ENCODE measurements around the gene BUD31. TPM values are rescaled to one million over a fixed set of nuclear protein-coding genes. Genes with fewer than 3 reads are reported as not detected.

BUD31 gene
- total and polyA plus RNA-seq, 7 donors: 44.6 to 141 (median 89.8) TPM

DNA sequence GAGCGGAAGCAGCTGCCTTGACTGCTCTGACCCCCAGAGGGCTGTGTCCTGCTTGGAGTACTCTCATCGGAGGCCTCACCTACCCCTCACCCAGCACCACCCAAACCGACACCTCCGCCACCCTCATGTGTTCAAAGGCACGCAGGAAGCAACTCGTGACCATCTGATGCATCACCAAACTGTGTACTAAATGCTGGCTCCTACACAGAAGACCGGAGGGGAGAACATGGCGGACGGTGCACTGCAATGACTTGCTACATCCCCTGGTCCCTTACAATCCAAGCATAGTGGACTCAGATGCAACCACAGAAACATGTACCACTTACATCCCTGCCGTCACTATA lies 3.8 kb upstream of the BUD31 start:
- no peak for TF ChIP-seq POLR2AphosphoS5 (IDR thresholded peaks at IDR 0.05)
- TF ChIP-seq CTCF (IDR thresholded peaks at IDR 0.05): no peak
- no peak for TF ChIP-seq POLR2A (IDR thresholded peaks at IDR 0.05)
- TF ChIP-seq EP300 (IDR thresholded peaks at IDR 0.05): no peak
- Histone ChIP-seq H3K36me3 (peaks cover 8 to 48% (median 41%) of the 10 kb centered on the region in 4 donors), H3K4me1 (peaks cover 0 to 47% (median 43%) of the 10 kb centered on the region in 4 donors), H3K4me3 (no peak overlapping the region), H3K9me3 (no peaks in the 10 kb centered on the region), H3K27me3 (no peaks in the 10 kb centered on the region), H3K27ac (no peak overlapping the region)
- 95 to 97% methylated on average over 10 of the region's 10 CpGs for WGBS, 2 donors
- intact Hi-C loops (cut with DNase I): loop anchor here (5.0 kb wide), 1 partner anchor 1837 kb away; no protein-coding TSS in a partner anchor
- no peak for DNase-seq

DNA sequence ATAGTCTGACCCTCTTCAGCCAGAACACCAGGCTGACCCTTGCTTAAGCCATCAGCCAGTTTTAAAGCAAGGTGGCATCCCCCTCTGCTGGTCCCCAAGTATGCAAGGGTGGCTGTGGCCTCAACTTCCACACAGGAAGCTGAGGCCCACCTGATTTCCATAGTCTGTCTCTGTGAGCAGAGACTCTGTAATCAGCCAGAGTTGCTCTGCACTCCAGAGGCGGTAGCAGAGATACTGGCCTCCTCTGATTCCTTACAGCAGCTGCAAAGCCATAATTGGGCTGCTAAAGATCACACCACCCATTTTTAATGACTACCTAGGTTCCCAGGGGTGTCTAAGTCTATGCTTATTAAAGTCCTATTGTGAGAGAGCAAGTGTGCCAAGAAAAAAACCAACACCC lies 2.2 kb upstream of the BUD31 start:
- Histone ChIP-seq H3K4me3 (no peak overlapping the region), H3K36me3 (peaks cover 8 to 47% (median 35%) of the 10 kb centered on the region in 4 donors), H3K4me1 (peaks cover 0 to 58% (median 51%) of the 10 kb centered on the region in 4 donors), H3K27ac (peak overlapping the region in 1 of 4 donors; percentile 96), H3K27me3 (no peaks in the 10 kb centered on the region), H3K9me3 (no peaks in the 10 kb centered on the region)
- no peak for DNase-seq
- intact Hi-C loops (cut with DNase I): loop anchor here (5.0 kb wide), 1 partner anchor 1836 kb away; no protein-coding TSS in a partner anchor
- WGBS, 2 donors: 41 to 47% methylated on average over 1 of the region's 1 CpG
- no peak for TF ChIP-seq POLR2A (IDR thresholded peaks at IDR 0.05)
- no peak for TF ChIP-seq CTCF (IDR thresholded peaks at IDR 0.05)
- no peak for TF ChIP-seq POLR2AphosphoS5 (IDR thresholded peaks at IDR 0.05)
- TF ChIP-seq EP300 (IDR thresholded peaks at IDR 0.05): no peak

DNA sequence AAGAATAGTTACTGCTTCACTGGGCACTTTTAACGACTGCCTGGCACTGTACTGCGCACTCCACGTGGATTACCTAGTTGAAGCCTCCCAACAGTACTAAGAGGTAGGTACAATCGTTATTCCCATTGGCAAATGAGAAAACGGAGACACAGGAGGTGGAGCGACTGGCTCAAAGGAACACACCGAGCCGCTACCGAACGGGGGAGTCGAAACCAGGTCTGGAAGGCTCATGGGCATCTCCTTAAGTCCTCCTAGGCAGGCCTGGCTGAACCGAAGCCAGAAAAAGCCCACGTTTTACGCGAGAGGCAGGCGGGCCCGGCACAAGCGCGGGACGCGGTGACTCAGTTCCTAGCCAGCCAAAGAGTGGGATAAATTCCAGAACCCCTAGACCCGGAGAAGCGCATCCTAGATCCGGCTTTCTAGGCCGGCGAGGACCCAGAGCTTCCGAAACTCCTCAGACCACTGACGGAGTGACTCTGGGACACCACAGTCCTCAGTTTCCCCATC lies 844 bp upstream of the BUD31 start:
- 0 to 1% methylated on average over 28 of the region's 28 CpGs for WGBS, 2 donors
- no peaks in the 10 kb centered on the region for H3K27me3 ChIP-seq
- peak; percentile 86 for DNase-seq
- no peaks in the 10 kb centered on the region for H3K9me3 ChIP-seq
- peak overlapping the region; percentile 80 to 99 (median 96) for H3K4me3 ChIP-seq
- peak overlapping the region; percentile 95 to 99 (median 96) for H3K27ac ChIP-seq
- H3K4me1 ChIP-seq: peaks cover 0 to 58% (median 51%) of the 10 kb centered on the region in 4 donors
- TF ChIP-seq POLR2AphosphoS5 (IDR thresholded peaks at IDR 0.05) (peak in 1 of 4 donors; percentile 5), CTCF (IDR thresholded peaks at IDR 0.05) (no peak), POLR2A (IDR thresholded peaks at IDR 0.05) (no peak)
- intact Hi-C loops (cut with DNase I): loop anchor here (1.0 to 5.0 kb wide), 3 partner anchors 34 to 1834 kb away; partner anchors contain the start of gene ARPC1B
- peaks cover 1 to 46% (median 33%) of the 10 kb centered on the region in 4 donors for H3K36me3 ChIP-seq

DNA sequence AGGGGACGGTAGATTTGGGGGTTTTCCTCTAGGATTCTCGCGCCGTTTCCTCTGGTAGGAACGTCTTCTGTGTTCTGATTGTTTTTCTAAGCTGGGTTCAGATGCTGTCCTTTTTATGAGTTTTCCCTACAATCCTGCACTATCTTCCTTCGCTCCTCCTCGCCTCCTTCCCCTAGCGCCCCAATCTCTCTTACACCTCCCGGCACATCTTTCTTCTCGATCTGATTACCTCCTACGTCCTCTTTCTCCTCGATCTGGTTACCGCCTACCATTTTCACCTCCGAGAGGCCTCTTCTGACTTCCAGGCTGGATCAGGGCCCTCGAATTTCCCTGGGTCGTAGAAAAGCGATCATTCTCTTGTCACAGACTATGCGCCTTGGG lies 413 bp downstream of the BUD31 start:
- Histone ChIP-seq H3K4me3 (peak overlapping the region; percentile 80 to 99 (median 96)), H3K9me3 (no peaks in the 10 kb centered on the region), H3K36me3 (peaks cover 0 to 46% (median 31%) of the 10 kb centered on the region in 4 donors), H3K27ac (peak overlapping the region; percentile 95 to 99 (median 96)), H3K27me3 (no peaks in the 10 kb centered on the region), H3K4me1 (peaks cover 0 to 52% (median 50%) of the 10 kb centered on the region in 4 donors)
- TF ChIP-seq CTCF (IDR thresholded peaks at IDR 0.05) (no peak), EP300 (IDR thresholded peaks at IDR 0.05) (no peak), POLR2AphosphoS5 (IDR thresholded peaks at IDR 0.05) (no peak), POLR2A (IDR thresholded peaks at IDR 0.05) (no peak)
- no peak for DNase-seq
- WGBS, 2 donors: 0% methylated on average over 18 of the region's 18 CpGs
- intact Hi-C loops (cut with DNase I): loop anchor here (2.0 to 5.0 kb wide), 2 partner anchors 266 to 1833 kb away; no protein-coding TSS in a partner anchor
